ENCODE results near the gene CEP350.

- TF ChIP-seq CTCF (conservative IDR thresholded peaks at IDR 0.05; ENCODE audit: low read depth, low read length) (no peak), EZH2 (IDR thresholded peaks at IDR 0.05; ENCODE audit: borderline replicate concordance, low read depth, low read length, poor library complexity, severe bottlenecking) (no peak)
Measured at GRCh38 chr1:180157576-180158057, 203.0 kb downstream of the CEP350 start.
